T follicular helper cell (primary cell): Measurements from ENCODE around the gene LYG1.

Experiments
- DNase-seq: peaks from one replicate; pipeline ENCODE4 v3.0.0-alpha.2; 2020; ENCODE audit warnings: low read depth

LYG1 gene

DNA sequence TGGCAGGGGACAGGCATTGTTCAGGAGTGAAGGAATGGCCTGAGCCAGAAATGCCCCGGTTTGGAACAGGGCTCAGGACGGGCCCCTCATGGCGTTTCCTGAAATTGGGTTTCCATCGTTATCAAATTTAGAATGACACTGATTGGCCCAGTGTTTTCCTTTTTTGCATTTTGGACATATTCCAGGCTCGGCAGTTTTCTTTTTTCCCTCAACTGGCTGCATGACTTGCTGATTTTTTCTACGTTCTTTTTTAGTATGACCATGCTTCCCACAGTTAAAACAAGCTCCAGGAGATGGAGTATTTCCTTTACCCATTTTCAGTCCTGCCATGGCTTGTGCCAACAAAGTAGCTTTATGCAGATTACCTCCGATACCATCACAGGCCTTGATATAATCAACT, 25.1 kb downstream of the LYG1 start:
- DNase-seq, result no peak

- no peak for DNase-seq
Measured at GRCh38 chr2:99261242-99261641, 39.8 kb downstream of the LYG1 start.

- no peak for DNase-seq
Measured at GRCh38 chr2:99260184-99260583, 40.8 kb downstream of the LYG1 start.

GRCh38 chr2:99259465-99259864, 41.5 kb downstream of the LYG1 start:
- no peak for DNase-seq

DNA sequence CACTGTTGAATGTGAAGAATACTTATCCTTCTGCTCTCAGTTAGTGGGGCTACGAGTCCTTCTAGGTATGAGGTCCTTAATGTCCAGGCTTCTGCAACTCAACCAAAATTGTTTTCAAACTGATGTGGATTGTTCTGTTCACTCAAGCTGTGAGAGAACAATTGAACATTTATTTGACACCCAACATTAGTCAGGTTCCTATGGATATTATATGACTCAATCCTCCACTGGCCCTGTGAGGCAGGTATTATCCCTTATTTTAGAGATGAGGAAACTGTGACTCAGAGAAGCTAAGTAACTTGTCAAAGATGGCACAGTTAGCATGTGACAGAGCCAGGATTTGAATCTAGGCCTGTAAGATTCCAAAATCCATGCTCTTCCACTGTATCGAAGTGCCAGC, 44.3 kb downstream of the LYG1 start:
- DNase-seq, result no peak

- DNase-seq, result no peak
Measured at GRCh38 chr2:99255491-99256318, 45.3 kb downstream of the LYG1 start, which contains the start of gene LYG2. Gene LYG2 (minus strand): TSS chr2:99255666. CDS start chr2:99254260, 1,406 bp downstream.

DNA sequence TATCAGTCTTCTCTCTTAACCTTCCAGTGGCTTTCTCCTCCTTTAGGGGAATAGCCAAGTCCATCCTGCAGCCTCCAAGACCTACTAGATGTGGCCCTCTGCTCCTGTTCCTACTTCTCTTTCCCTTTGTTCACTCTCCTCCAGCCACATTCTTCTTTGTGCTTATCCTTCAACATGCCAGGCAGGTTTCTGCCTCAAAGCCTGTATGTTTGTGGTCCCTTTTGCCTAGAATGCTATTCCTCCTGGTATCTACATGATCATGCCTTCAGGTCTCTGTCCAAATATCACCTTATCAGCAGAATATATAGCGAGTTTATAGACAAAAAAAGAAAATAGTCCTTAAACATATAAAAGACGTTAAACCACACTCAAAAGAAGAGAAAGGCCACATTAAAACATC, 51.0 kb downstream of the LYG1 start:
- no peak for DNase-seq

- DNase-seq, result no peak
Measured at GRCh38 chr2:99242151-99242550, 58.8 kb downstream of the LYG1 start.

DNA sequence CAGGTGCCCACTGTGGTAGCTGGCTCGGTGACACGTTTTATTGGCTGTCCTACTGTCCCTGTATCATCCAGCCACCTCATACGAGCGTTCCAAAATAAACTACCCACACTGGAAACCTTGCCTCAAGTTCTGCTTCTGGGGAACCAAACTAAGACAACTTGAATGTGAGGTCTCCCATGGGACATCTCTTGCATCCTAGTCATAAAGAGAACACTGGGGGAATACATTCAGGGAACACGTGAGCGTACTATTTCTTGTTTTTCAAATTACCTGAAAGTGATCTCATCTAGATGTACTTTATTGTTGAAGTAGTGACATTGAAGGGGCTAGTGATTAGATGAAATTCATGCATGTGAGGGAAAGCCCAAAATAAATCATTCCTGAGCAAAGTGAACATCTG, 60.6 kb downstream of the LYG1 start:
- DNase-seq, result no peak

- no peak for DNase-seq
Measured at GRCh38 chr2:99238599-99238998, 62.4 kb downstream of the LYG1 start.
